HG03064 (cell line): ENCODE results near the gene SPTSSB.

Experiments
- ATAC-seq: cut with Tn5 transposase; IDR thresholded peaks from one replicate; pipeline ENCODE4 v1.9.1; 2021; ENCODE audit warnings: low read depth; ENCODE audit not compliant: unreplicated experiment

The SPTSSB gene, protein sequence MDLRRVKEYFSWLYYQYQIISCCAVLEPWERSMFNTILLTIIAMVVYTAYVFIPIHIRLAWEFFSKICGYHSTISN

DNA sequence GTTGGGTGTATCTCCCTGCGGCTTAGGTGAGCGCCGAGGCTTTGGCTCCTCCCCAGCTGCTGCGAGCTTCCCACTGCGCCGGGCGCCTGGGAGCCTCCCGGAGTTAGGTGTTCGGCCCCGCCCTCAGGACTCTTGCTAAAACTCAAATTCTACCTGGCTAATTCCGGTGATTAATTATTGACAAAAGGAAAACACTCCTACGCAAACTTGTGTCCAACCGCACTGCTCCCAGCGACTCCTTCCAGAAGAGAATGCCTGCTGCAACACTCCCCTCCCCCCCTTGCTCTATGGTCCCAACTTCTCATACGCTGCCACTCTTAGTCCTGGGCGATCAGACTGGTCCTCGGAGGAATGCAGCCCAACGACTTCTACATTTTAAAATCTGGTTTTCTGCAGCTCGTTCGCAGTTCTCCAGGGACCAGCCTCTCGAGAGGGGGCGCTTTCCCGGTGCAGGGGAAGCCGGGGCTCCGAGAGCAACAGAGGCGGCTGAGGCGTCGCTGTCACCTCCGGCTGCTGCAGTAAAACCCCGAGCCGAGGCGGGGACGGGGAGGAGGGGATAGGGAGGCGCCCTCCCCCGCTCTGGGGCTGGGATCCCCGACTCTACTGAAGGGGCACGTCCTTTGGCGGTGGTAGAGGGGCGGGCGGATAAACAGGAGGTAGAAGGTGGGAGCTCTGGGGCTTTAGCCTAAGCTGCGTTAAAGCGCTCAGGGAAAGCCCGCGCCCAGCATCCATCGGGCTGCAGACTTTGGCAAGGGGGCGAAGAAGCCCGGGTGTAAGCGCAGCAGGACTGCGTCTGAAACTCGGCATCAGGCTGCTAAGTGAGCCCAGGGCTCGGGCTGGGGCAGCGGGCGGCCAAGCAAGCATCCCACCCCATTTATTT, at the start of gene SPTSSB:
Gene SPTSSB, minus strand, starts transcription at position 77 of the 880 bp plus-strand sequence. CDS start 25,194 bp downstream, outside the sequence.
- no peak for ATAC-seq

DNA sequence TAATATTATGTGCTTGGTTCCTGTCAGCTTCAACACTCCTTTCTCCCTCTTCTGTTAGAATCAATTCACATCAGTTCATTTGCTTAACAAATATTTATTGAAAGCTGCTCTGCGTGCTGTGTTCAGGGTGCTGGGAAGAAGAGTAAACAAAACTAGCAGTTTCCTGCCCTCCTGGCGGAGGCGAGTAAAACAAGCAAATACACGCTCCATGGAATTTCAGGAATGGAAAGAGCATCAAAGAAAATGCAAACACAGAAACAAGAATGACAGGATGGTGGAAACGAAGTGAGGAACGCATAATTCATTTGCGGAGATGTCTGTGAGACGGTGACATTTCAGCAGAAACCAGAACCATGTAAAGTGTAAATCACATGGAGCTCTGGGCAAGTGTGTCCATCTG, 49.4 kb upstream of the SPTSSB start:
- ATAC-seq: no peak

DNA sequence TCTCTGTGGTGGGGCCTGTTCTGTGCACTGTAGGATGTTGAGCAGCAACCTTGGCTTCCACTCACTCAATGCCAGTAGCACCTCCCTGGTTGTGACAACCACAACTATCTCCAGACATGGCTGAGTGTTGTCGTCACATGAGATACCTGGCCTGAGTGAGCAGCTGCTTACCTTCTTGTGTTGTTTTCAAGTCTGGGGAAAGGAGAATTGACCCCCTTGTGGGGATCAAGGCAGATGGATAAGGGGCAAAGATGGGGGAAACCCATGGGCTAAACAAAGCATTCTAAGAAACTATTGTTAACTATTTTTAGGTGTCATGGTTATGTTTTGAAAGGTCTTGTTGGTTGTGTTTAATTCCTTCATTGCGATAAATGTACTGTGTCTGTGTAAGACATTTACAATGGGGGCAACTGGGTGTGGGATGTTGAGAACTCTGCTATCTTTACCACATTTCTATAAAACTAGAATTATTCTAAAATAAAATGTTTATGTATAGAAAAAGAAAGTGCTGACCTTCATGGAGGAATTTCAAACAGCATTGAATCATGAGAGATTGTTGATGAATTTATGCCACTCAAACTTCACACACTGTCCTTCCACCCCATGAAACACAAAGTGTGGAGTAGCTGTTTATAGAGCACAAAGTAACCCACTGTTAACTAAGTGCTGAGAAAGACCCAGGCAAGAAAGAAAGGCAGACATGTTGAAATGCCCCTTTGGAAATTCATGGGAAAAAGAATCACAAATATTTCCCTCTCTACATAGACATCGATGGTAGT, 48.4 kb upstream of the SPTSSB start:
- ATAC-seq: no peak

DNA sequence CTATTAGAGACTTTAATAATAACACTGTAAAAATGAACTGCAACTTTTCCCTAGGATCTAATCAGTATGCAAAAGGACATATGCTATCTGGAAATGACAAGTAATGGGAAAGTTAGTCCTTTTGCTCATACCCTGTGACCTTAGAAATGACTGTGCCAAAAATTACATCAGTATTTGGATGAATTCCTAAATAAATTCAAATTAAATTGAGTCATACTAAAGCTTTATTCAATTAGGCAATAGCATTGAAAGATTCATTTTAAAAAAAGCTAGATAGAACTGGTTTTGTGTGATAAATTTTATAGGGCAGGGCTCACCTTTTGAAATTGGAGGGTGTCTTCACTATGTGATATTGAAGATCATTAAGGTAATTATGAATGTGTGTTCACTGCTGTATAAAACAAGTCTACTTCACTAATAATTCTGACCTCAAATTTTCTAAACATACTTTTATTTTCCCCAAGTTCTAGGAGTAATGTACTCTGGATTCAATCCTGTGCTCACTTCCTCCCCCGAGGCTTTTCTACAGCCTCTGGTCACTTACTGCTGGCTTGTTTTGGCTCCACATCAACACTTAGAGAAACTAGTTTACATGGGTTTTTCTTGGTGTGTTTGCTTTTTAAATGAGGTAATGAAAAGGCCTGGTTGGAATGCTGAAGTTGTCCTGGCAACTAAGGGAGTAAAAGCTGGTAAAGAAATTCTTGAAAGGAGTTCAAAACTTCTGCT, 44.4 kb upstream of the SPTSSB start:
- ATAC-seq: no peak

DNA sequence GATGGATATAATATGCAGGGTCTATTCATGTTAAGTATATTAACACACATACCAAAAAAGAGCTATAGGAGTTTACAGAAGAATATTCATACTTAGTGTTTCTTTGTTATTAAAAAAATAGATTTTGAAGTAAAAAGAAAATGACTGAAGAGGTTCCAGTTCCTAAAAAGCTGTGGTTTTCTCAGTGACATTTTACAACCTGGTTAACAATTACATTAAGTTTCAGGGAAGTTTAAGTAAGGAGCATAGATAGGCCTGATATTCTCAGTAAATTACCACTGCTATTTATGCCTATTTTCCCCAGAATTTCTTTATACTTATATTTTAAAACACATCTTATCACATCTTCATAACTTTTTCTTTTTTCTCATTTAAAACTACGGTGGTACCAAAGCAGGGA, 43.6 kb upstream of the SPTSSB start:
- ATAC-seq: no peak

DNA sequence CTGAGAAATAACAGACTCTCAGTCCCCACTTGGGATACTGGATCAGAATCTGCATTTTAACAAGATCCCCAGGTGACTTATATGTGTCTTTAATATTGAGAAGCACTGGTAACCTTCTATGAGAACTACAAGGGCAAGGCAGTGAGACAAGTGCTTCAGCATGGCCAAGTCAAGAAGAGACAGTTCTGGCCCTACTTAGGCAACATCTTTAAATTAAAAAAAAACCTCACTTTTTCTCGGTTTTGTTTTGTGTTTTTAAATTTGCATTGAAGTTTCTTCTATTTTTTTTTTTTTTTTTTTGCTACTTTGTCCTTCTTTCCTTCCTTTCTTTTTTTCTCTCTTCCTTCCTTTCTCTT, 42.5 kb upstream of the SPTSSB start:
- no peak for ATAC-seq

DNA sequence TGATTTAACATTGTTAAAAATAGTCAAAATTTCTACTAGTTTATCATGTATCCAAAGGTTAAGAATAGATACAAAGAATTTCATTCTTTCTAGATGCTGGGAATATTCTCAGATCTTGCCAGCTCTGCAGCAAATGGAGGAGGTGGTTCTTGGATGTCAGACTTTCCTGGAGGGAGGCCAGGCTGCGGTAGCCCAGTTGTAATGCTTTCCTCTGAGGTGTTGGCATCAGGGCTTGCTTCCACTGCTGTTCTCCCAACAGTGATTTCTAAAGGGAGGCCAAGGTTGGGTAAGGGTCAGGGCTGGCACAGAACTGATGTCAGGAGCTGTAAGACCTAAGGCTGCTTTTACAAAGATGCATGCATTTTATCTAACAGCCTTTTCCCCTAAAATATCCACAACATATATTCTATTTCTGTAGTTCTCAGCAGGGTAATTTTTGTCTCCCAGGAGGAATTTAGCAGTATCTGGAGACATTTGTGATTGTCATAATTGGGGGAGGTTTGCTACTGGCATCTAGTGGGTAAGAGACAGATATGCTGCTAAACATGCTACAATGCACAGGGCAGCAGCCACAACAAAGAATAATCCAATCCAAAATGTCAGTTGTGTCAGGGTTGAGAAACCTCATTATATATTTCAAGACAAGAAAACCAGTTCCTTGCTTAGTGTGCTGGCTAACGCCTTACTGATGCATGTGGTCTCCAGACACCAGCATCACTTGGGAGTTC, 42.0 kb upstream of the SPTSSB start:
- no peak for ATAC-seq

DNA sequence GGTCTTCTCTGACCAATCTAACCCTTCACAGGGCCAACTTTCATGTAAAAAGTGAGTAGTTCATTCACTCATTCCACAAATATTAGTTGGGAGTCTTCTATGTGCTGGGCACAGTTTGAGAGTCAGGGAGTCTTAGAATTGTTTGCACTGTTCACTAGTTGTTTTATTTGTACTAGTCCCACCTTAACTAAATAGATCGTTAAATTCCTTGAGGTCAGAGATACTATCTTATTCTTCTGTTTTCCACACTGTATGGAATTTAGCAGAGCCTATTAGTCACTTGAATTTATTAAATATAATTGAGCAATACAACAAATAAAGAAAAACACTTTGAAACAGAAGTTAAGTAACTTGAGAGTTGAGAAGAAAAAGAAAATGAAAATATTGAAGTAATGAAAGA, 40.8 kb upstream of the SPTSSB start:
- no peak for ATAC-seq

DNA sequence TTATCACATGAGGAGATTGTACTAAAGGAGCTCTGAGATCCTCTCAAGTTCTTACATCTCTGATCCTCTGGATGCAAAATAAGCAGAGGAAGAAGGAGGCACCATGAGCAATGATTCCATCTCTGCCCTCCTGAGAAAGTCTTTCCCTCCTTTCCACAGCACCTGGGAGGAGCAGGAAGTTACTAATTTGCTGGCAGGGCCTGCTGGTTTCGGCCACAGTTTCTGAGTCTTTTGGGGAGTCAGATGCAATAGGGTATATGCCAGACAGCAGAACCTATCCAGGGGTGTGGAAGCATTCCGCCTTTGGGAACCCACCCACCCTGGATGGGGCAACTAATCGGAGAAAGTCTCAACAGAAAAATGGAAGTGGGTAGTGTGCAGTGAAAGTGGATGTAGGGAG, 38.5 kb upstream of the SPTSSB start:
- no peak for ATAC-seq

DNA sequence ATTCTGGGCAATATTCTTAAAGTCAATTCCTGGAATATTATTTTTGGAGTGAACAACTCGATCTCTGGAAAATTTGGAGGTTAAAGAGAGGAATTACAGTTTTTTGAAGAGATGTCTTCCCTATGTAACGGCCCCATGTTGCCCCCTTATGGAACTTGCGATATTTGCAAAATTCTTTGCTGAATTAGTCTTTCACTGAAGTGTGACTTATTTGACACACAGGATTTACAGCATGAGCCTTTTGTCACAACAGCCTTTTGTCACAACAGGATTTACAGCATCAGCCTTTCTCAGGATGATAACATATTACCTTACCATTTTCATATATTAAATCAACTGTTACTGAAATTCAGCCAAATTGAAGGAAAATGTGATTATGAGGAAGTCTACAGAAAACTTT, 37.8 kb upstream of the SPTSSB start:
- no peak for ATAC-seq

DNA sequence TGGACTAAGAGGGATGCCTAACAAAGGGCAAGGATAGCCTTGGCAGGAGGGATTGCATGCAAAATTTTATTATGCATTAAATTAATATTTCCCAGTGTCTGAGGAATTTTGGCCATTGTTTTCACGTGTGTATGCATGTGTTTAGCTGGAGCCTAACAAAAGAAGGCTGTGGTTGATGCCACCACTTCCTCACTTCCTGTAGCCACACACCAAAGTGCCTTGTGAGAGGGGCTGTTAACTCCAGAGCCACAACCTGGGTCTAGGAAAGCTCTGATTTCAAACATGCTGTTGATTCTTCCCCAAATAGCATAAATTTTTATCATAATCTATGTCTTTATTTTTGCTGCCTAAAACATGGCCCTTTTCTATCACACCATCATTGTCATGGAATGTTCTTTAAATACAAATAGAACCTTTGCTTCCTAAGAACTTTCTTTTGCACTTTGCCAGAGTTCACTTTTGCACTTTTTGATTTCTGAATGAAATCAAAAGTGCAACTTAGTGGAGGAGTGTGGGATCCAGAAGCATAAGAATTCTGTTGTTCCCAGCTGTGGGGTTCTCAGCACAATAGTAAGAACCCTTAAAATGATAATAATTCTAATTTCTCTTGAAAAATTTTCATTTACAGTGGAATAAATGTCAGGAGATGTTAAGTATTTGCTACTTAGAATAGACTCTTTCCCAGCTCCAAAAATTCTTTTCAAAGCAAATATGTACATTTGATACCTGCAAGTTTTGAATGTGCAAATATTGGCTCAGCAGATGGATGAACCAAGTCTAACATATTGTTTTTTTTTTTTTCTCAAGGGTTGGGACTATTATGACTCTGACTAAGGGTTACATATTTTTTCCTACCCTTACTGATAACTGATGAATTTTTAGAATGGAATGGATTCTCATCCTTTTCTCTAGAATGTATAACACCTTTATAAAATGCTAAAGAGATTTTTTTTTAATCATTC, 35.6 kb upstream of the SPTSSB start:
- no peak for ATAC-seq

DNA sequence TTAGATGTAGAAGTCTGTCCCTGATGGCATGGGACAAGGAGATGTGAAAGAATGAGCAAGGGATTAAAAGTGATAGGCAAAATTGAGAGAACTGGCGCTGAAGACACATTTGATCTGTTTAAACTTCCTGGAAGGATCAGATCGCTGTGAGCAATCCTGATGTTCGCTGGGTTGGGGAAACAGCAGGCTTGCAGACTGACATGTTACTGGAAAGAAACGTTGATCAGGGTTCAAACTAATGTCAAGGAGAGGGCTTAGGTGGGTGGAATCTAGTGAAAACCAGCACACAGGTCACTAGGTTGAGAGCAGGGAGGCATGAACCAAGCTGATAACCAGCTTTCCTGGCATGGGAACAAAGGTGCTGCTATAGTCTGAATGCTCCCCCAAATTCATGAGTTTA, 34.5 kb upstream of the SPTSSB start:
- no peak for ATAC-seq

DNA sequence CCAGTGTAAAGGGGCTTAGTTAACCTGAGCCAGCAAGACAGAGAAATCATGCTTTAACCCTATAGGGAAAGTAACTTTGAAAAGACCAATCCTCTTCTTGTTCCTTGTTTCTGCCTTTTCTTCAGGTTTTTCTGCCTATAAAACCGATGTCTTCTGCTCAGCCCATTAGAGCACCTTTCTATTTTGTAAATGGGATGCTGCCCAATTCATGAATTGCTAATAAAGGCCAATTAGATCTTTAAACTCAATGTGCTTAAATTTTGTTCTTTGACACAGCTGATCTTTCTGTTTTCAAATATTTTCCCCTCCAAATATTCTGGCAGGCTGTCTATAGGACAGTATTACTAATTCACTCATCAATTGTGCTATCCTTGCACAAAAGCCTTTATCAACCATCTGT, 33.8 kb upstream of the SPTSSB start:
- no peak for ATAC-seq

DNA sequence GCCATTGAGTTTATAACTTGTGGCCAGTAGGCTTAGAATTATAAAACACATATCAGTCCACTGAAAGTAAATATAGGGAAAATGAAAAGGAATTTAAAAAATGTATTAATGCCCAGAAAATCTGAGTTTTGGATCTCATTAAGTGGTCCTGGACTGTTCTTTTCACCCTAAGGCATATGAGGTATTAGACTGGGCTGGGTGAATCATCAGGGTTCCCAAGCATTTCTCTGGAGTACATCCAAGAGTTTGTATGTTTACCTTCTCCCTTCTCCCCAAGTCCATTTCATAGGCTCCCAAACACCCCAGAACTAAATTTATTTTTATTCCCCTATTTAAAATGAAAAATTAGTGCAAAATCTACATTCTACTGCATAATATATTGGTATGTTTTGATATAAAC, 31.9 kb upstream of the SPTSSB start:
- ATAC-seq: no peak

DNA sequence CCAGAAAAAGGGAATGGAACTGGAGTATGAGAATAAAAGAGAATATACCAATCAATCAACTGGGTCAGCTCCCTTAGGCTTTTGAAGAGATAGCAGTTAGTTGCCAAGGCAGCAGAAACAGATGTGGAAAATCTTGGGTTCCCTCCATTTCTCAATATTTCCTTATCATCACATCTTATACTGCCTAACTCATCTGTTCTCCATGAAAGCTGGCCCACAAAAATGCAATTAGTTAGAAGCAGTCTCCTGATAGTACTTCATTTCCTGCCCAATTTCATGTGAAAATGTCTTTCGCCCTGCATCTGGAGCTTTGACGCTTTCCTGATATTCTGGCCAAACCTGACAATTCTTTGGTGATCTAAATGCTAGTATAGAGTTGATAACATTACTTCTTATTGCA, 30.1 kb upstream of the SPTSSB start:
- ATAC-seq: no peak

DNA sequence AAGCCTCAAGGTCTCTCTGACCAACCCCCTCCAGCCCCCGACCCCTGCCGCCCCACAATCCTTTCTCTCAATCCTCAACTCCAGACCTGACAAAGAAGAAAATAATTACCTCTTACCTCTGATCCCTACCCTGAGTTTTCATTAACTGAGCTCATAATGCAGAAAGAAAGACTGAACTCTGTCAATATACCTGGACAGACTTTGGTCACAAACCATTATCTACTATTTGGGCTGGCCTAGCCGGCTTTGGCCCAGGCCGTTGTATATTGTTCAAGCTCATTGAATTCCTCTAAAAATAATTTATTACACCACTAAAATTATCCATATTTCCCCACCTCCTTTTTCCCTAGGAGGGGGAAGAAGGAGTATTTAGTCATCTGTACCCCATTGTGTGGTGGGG, 29.3 kb upstream of the SPTSSB start:
- ATAC-seq: no peak

DNA sequence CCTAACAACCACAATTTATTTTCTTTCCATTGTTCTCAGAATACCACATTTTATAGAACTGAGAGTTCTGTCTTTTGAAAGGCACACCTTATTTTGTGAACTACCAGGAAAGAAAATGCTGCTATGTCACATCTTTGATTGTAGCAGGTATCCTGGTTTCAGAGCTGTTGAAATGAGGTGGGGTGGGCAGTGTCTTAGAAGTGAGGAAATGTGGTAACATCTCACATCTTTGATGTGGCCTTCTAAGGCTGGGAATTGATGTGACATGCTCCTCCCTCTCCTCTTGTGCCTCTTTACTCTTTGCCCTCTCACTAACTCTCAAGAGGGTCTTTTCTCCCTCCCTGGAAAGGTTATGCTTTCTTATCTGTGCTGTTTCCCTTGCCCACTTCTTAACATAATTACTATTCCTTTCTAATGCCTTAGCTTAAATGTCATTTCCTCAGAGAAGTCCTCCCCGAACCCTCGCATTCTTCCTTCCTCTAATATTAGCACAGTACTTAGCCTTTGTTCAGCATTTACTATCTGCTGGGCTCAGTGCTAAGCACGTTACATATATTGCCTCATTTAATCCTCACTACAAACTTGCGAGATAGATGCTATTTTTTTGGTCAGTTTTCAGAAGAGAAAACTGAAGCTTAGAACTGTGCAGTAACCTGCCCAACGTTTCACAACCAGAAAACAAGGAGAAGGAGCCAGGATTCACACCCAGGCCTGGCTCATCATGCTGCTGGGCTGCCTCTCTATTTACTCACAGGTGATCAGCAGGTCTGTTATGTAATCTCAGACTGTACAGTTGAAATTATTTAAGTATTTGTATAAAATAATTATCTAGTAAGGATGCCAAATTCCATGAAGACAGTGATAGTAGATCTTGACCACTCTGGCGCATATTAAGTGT, 24.0 kb upstream of the SPTSSB start:
- no peak for ATAC-seq

DNA sequence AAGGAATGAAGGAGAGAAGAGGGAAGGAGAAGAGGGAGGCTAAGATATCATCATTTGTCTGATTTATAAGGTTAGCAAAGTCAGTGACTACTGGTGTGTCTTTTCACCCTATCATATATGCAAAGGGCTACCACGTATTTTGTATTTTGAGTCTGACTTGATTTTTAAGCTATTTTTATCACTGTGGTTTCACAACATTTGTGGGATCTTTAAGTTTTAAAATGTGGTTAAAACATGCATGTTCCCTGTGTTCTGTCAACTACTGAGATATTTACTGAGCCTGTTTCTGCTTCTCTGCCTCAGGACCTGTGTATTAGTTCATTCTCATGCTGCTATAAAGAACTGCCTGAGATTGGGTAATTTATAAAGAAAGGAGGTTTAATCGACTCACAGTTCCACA, 22.5 kb upstream of the SPTSSB start:
- ATAC-seq: no peak
